Measurements from ENCODE around the gene OTOP3.
"Not testable (repeated sequence)": the region's sequence is repeated elsewhere in the genome, so short reads cannot be mapped to it uniquely, and the experiment has no call there.

The OTOP3 gene

GRCh38 chr17:74904687-74905409 is 30.9 kb upstream of the OTOP3 start:
- DNase-seq (ENCODE audit: low spot score in 2 of 2) (no peak), ATAC-seq (ENCODE audit: low read depth) (no peak)
- Mint-ChIP-seq H3K4me3 (no peak overlapping the region), H3K27me3 (peaks cover 16% of the 10 kb centered on the region), H3K36me3 (no peaks in the 10 kb centered on the region), H3K9me3 (no peaks in the 10 kb centered on the region), H3K4me1 (no peaks in the 10 kb centered on the region), H3K27ac (no peak overlapping the region)

DNA sequence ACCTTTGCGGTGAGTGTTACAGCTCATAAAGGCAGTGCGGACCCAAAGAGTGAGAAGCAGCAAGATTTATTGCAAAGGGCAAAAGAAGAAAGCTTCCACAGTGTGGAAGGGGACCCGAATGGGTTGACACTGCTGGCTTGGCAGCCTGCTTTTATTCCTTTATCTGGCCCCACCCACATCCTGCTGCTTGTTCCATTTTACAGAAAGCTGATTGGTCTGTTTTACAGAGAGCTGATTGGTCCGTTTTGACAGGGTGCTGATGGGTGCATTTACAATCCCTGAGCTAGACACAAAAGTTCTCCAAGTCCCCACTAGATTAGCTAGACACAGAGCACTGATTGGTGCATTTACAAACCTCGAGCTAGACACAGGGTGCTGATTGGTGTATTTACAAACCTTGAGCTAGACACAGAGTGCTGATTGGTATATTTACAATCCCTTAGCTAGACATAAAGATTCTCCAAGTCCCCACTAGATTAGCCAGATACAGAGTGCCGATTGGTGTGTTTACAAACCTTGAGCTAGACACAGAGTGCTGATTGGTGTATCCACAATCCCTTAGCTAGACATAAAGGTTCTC is 29.4 kb upstream of the OTOP3 start:
- H3K4me1 Mint-ChIP-seq; H3K4me3 Mint-ChIP-seq; ATAC-seq (ENCODE audit: low read depth); H3K36me3 Mint-ChIP-seq; H3K9me3 Mint-ChIP-seq; H3K27ac Mint-ChIP-seq; DNase-seq (ENCODE audit: low spot score in 2 of 2): not testable (repeated sequence)
- H3K27me3 Mint-ChIP-seq = peaks cover 13% of the 10 kb centered on the region

DNA sequence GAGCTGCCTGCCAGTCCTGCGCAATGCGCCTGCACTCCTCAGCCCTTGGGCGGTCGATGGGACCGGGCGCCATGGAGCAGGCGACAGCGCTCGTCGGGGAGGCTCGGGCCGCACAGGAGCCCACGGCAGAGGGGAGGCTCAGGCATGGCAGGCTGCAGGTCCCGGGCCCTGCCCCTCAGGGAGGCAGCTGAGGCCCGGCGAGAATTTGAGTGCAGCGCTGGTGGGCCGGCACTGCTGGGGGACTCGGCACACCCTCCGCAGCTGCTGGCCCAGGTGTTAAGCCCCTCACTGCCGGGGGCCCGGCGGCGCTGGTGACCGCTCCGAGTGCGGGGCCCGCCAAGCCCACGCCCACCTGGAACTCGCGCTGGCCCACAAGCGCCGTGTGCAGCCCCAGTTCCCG is 28.7 kb upstream of the OTOP3 start:
- Mint-ChIP-seq H3K27ac (no peak overlapping the region), H3K36me3 (no peaks in the 10 kb centered on the region), H3K4me1 (no peaks in the 10 kb centered on the region), H3K27me3 (peaks cover 13% of the 10 kb centered on the region), H3K4me3 (no peak overlapping the region), H3K9me3 (no peaks in the 10 kb centered on the region)
- DNase-seq (ENCODE audit: low spot score in 2 of 2) (no peak), ATAC-seq (ENCODE audit: low read depth) (no peak)

GRCh38 chr17:74909097-74909496 is 26.6 kb upstream of the OTOP3 start:
- H3K4me3 Mint-ChIP-seq; DNase-seq (ENCODE audit: low spot score in 2 of 2); H3K4me1 Mint-ChIP-seq; H3K36me3 Mint-ChIP-seq; H3K9me3 Mint-ChIP-seq; H3K27me3 Mint-ChIP-seq; H3K27ac Mint-ChIP-seq; ATAC-seq (ENCODE audit: low read depth): not testable (repeated sequence)

DNA sequence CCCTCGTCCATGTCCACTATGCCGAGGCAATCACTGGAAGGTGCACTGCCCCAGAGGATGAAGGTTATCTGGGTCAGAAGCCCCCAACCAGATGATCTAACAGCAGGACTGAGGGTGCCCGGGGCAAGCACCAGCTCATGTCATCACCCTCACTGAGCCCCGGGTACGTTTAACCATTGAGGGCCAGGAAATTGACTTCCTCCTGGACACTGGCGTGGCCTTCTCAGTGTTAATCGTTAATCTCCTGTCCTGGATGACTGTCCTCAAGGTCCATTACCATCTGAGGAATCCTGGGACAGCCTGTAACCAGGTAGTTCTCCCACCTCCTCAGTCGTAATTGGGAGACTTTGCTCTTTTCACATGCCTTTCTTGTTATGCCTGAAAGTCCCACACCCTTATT is 24.3 kb upstream of the OTOP3 start:
- H3K36me3 Mint-ChIP-seq, H3K4me1 Mint-ChIP-seq, H3K9me3 Mint-ChIP-seq: not testable (repeated sequence)

DNA sequence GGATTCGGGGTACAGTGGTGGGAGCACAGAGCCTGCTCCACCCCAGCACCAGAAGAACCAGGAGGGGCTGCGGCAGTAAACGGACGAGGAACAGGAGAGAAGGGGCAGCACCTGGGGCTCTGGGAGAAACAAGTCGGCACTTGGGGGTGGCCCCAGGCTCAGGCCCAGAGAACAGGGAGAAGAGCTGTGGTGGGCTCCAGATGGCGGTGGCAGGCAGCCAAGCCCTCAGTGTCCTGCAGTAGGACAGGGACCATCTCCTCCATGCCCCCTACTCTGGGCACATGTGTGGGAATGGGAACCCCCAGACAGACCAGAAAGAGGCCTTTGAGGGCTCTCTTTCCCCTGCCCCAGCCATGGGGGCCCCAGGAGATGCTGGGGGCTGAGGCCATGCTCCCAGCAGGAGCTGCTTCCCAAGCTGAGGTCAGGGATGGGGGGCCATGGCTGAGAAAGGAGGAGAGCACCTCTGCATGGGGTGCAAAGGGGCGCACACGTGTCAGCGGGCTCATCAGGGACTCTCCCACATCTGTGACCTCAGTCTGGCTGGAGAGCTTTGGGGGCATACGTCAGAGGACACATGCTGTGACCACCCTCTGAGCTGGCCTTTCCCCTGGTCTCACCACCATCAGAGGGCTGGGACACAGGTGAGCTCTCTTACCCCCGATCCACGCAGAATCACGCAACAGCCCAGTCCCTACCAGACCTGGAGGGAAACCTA is 19.4 kb upstream of the OTOP3 start:
- no peak overlapping the region for H3K27ac Mint-ChIP-seq
- ATAC-seq (ENCODE audit: low read depth) (no peak), DNase-seq (ENCODE audit: low spot score in 2 of 2) (no peak)
- peaks cover 3% of the 10 kb centered on the region for H3K4me1 Mint-ChIP-seq
- H3K36me3 Mint-ChIP-seq = no peaks in the 10 kb centered on the region
- no peak overlapping the region for H3K4me3 Mint-ChIP-seq
- peaks cover 18% of the 10 kb centered on the region for H3K27me3 Mint-ChIP-seq
- no peaks in the 10 kb centered on the region for H3K9me3 Mint-ChIP-seq

More for the DNA sequence above, 24.3 kb upstream of the OTOP3 start:
- not testable (repeated sequence) for H3K27me3 Mint-ChIP-seq; DNase-seq (ENCODE audit: low spot score in 2 of 2); H3K27ac Mint-ChIP-seq; H3K4me3 Mint-ChIP-seq; ATAC-seq (ENCODE audit: low read depth)

GRCh38 chr17:74916851-74917199 is 18.9 kb upstream of the OTOP3 start:
- H3K9me3 Mint-ChIP-seq = no peaks in the 10 kb centered on the region
- H3K27ac Mint-ChIP-seq = no peak overlapping the region
- no peaks in the 10 kb centered on the region for H3K36me3 Mint-ChIP-seq
- DNase-seq (ENCODE audit: low spot score in 2 of 2) (no peak), ATAC-seq (ENCODE audit: low read depth) (no peak)
- no peak overlapping the region for H3K4me3 Mint-ChIP-seq
- peaks cover 18% of the 10 kb centered on the region for H3K27me3 Mint-ChIP-seq
- H3K4me1 Mint-ChIP-seq = peaks cover 3% of the 10 kb centered on the region

- H3K4me3 Mint-ChIP-seq = no peak overlapping the region
- DNase-seq (ENCODE audit: low spot score in 2 of 2) (no peak), ATAC-seq (ENCODE audit: low read depth) (no peak)
- H3K9me3 Mint-ChIP-seq = no peaks in the 10 kb centered on the region
- no peaks in the 10 kb centered on the region for H3K36me3 Mint-ChIP-seq
- H3K27me3 Mint-ChIP-seq = peaks cover 18% of the 10 kb centered on the region
- H3K27ac Mint-ChIP-seq = no peak overlapping the region
- H3K4me1 Mint-ChIP-seq = peaks cover 4% of the 10 kb centered on the region
Measured at GRCh38 chr17:74917430-74917829, 18.3 kb upstream of the OTOP3 start.

GRCh38 chr17:74918906-74919305 is 16.8 kb upstream of the OTOP3 start:
- ATAC-seq (ENCODE audit: low read depth) (no peak), DNase-seq (ENCODE audit: low spot score in 2 of 2) (no peak)
- Mint-ChIP-seq H3K27ac (no peak overlapping the region), H3K27me3 (peaks cover 22% of the 10 kb centered on the region), H3K4me1 (peaks cover 7% of the 10 kb centered on the region), H3K4me3 (no peak overlapping the region), H3K36me3 (no peaks in the 10 kb centered on the region), H3K9me3 (no peaks in the 10 kb centered on the region)

DNA sequence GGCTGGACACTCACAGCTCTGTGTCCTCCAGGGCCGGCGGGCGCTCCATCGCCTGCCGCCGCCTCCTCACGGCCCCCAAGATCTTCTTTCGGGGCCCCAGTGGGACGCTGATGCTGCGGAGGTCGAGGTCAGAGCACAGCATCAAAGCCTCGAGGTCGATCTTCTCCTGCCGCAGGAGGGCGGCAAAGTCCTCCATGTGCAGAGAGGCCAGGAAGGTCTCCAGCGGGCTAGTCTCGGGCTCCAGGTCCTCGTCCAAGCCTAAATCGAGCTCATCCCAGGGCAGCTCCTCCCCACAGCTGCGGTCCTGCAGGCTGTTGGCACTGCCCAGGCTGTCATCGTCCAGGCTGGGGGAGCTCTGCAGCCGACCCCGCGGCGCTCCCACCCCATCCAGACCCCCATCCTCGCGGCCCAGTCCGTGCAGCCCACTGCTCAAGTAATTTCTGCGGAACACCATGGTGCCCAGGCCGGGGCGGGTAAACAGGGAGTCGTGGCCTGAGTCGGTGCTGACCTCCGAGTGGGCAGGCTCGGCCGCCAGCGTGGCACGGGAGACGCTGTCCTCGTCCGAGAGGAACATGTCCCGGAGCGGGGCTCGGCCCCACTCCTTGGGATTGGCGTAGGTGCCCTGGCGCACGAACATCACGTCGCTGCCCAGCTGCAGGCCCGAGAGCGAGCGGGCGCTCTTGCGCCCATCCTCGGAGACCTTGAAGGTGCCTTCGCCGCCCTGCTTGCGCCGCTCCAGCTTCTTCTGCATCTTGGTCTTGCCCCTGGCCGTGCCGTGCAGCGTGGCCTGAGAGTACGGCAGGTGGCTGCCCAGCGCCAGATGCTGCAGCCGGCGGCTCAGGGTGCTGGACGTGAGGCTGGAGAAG is 16.0 kb upstream of the OTOP3 start:
- Mint-ChIP-seq H3K27me3 (peaks cover 24% of the 10 kb centered on the region), H3K27ac (no peak overlapping the region), H3K9me3 (no peaks in the 10 kb centered on the region), H3K4me3 (no peak overlapping the region), H3K4me1 (peaks cover 9% of the 10 kb centered on the region), H3K36me3 (no peaks in the 10 kb centered on the region)
- DNase-seq (ENCODE audit: low spot score in 2 of 2) (no peak), ATAC-seq (ENCODE audit: low read depth) (no peak)

DNA sequence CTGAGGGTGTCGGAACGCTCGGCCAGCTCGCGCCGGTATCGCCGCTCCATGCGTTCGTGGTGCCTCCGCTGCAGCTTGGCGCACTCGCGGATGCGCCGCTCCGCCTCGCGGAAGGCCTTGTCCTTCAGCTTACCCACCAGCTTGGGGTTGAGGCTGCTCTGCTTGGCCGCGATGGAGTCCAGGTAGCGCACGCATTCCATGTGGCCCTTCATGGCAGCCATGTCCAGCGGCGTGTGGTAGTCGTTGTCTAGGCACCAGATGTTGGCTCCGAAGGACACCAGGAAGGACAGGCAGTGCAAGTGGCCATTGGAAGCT is 15.4 kb upstream of the OTOP3 start:
- H3K4me3 Mint-ChIP-seq = no peak overlapping the region
- no peaks in the 10 kb centered on the region for H3K9me3 Mint-ChIP-seq
- ATAC-seq (ENCODE audit: low read depth) (no peak), DNase-seq (ENCODE audit: low spot score in 2 of 2) (no peak)
- peaks cover 12% of the 10 kb centered on the region for H3K4me1 Mint-ChIP-seq
- H3K36me3 Mint-ChIP-seq = no peaks in the 10 kb centered on the region
- H3K27me3 Mint-ChIP-seq = peaks cover 26% of the 10 kb centered on the region
- no peak overlapping the region for H3K27ac Mint-ChIP-seq

- Mint-ChIP-seq H3K27me3 (peaks cover 30% of the 10 kb centered on the region), H3K9me3 (no peaks in the 10 kb centered on the region), H3K4me3 (no peak overlapping the region), H3K4me1 (peaks cover 15% of the 10 kb centered on the region), H3K36me3 (no peaks in the 10 kb centered on the region), H3K27ac (no peak overlapping the region)
- ATAC-seq (ENCODE audit: low read depth) = no peak
- no peak for DNase-seq (ENCODE audit: low spot score in 2 of 2)
Measured at GRCh38 chr17:74920642-74921025, 15.1 kb upstream of the OTOP3 start.

DNA sequence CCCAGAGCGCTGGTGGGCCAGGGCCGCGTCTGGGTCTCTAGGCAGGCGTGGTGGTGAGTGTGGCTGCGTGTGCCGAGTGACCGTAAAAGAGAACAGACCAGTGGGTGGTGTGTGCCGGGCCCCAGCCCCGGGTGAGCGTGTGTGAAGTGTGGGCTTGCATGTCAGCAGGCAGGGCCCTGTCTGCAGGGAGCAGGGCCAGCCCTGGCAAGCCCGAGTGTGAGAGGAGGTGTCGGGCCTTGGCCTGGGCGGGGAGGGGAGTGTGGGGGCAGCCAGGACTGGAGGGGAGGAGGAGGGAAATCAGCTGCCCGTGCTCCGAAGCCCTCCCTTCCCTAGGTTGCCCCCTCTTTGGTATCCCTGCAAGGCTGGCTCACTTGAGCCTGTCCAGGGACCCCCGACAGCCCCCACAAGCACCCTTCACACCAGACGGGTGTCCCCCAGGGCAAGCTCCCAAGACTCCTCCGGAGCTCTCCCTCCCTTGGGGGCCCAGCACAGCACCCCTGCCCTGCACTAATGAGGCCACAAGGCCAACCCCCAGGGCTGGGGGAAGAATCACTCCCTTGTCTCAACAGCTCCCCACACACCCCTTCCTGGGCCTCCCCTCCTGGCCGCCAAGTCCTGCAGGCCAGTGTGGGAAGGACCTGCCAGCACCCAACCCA is 14.5 kb upstream of the OTOP3 start:
- Mint-ChIP-seq H3K27me3 (peaks cover 29% of the 10 kb centered on the region), H3K27ac (no peak overlapping the region), H3K4me1 (peaks cover 15% of the 10 kb centered on the region), H3K36me3 (no peaks in the 10 kb centered on the region), H3K9me3 (no peaks in the 10 kb centered on the region), H3K4me3 (no peak overlapping the region)
- no peak for ATAC-seq (ENCODE audit: low read depth)
- DNase-seq (ENCODE audit: low spot score in 2 of 2) = no peak

DNA sequence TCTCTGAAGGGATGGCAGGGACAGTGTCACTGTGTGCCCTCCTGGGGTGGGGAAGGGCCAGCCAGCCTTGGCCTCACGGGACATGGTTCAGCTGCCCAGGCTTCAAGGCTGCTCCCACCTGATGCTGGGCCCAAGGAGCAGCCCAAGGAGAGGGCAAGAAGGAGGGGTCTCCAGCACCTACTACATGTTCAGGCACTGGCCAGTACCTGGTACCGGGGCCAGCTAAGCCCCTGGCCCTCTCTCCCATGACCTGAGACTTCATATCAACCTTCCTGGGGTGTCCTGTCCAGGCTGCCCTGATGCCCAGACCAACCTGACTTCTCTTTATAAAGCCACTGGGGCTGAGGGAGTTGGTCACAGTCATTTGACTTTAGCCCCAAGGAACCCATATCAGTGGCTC is 13.9 kb upstream of the OTOP3 start:
- peaks cover 26% of the 10 kb centered on the region for H3K27me3 Mint-ChIP-seq
- no peaks in the 10 kb centered on the region for H3K9me3 Mint-ChIP-seq
- peaks cover 12% of the 10 kb centered on the region for H3K4me1 Mint-ChIP-seq
- no peak overlapping the region for H3K4me3 Mint-ChIP-seq
- DNase-seq (ENCODE audit: low spot score in 2 of 2) (no peak), ATAC-seq (ENCODE audit: low read depth) (no peak)
- H3K27ac Mint-ChIP-seq = no peak overlapping the region
- H3K36me3 Mint-ChIP-seq = no peaks in the 10 kb centered on the region
